GM06990 (cell line): ENCODE measurements around the gene ATP1A1.

ENCODE experiments used
- DNase-seq: peaks from one replicate; pipeline ENCODE4 v3.0.0-alpha.2; 2011; ENCODE audit not compliant: insufficient read length; ENCODE audit errors: extremely low read depth
- H3K27me3 ChIP-seq: replicated peaks from 2 replicates; pipeline ENCODE4 v1.6.0; 2011; ENCODE audit warnings: low read length; ENCODE audit not compliant: control insufficient read depth, insufficient read depth
- H3K36me3 ChIP-seq: 2 replicates; pipeline ENCODE4 v1.5.1; 2011; ENCODE audit warnings: low read length; ENCODE audit not compliant: control insufficient read depth, insufficient read depth
- H3K4me3 ChIP-seq: replicated peaks from 2 replicates; pipeline ENCODE4 v1.5.1; 2011; ENCODE audit warnings: low read depth, mild to moderate bottlenecking, control low read depth, low read length
- CTCF ChIP-seq: IDR thresholded peaks from 2 replicates; pipeline ENCODE4 v1.5.1; 2011; ENCODE audit warnings: low read length, control low read depth, mild to moderate bottlenecking, inconsistent platforms; ENCODE audit not compliant: insufficient read depth, poor library complexity, severe bottlenecking

The ATP1A1 gene

GRCh38 chr1:116390195-116390594 is 17.2 kb downstream of the ATP1A1 start:
- DNase-seq, result no peak
- no peak overlapping the region for H3K4me3 ChIP-seq
- H3K27me3 ChIP-seq, result no peaks in the 10 kb centered on the region
- no peak for TF ChIP-seq CTCF
- peaks cover 39% of the 10 kb centered on the region for H3K36me3 ChIP-seq

- TF ChIP-seq CTCF, result no peak
- Histone ChIP-seq H3K4me3 (no peak overlapping the region), H3K36me3 (peaks cover 33% of the 10 kb centered on the region), H3K27me3 (no peaks in the 10 kb centered on the region)
- no peak for DNase-seq
These were observed 18.1 kb downstream of the ATP1A1 start for GRCh38 chr1:116391185-116391584.

DNA sequence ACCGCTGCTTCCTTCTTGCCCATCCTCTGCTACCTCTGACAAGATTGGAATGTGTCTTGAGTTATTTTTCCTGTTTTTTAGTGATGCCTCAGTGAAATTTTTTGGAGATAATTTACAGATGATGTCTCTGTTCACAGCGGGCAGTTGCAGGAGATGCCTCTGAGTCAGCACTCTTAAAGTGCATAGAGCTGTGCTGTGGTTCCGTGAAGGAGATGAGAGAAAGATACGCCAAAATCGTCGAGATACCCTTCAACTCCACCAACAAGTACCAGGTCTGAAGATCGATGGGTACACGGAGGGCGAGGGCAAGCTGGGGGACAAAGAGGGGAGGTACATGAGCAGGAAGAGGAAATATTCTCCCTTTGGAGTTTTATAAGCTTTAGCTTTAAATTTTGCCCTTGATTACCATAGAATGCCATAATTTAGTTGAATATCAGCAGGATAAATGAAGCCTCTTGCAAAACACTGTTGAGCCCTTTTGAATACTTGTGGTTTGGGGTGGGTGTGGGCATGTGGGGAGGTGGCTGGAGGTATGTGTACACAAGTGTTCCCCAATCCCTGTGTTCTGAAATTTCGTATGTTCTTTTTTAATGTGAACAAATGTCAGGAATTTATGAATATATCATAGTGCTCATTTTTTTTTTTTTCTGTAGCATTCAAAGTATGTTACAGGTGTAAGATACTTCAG is 19.8 kb downstream of the ATP1A1 start:
- Histone ChIP-seq H3K27me3 (no peaks in the 10 kb centered on the region), H3K36me3 (peaks cover 32% of the 10 kb centered on the region), H3K4me3 (no peak overlapping the region)
- no peak for TF ChIP-seq CTCF
- DNase-seq, result no peak

GRCh38 chr1:116393792-116394191 is 20.7 kb downstream of the ATP1A1 start:
- no peaks in the 10 kb centered on the region for H3K27me3 ChIP-seq
- no peak overlapping the region for H3K4me3 ChIP-seq
- TF ChIP-seq CTCF, result no peak
- H3K36me3 ChIP-seq, result peaks cover 35% of the 10 kb centered on the region
- no peak for DNase-seq

DNA sequence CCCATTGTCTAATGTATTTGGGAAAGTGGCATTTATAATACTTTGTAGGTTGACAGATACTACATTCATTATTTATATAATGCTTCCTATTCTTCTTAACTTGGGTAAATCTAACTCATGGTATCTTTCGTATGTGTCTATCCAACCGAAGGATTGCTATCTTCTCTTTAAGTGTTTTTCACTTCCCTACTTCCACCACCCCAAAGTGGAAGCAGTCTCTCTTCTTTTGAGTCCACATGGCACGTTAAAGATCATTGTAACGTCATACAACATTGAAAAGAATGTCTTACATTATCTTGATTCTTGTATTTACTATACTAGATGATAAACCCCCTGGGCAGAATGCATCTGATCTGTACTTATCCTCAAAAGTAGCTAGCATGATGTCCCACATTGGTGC is 21.2 kb downstream of the ATP1A1 start:
- no peak for TF ChIP-seq CTCF
- no peak for DNase-seq
- no peaks in the 10 kb centered on the region for H3K27me3 ChIP-seq
- H3K36me3 ChIP-seq, result peaks cover 34% of the 10 kb centered on the region
- no peak overlapping the region for H3K4me3 ChIP-seq

GRCh38 chr1:116396769-116397168 is 23.7 kb downstream of the ATP1A1 start:
- no peak overlapping the region for H3K4me3 ChIP-seq
- no peak for TF ChIP-seq CTCF
- peaks cover 43% of the 10 kb centered on the region for H3K36me3 ChIP-seq
- DNase-seq, result no peak
- no peaks in the 10 kb centered on the region for H3K27me3 ChIP-seq
